GM12801 (cell line): ENCODE measurements around the gene TMEM95.

ENCODE experiments used
- TF ChIP-seq, protein P1 (sequence below): IDR thresholded peaks from one replicate; pipeline ENCODE4 v1.5.1; 2011; ENCODE audit warnings: control low read depth; ENCODE audit not compliant: insufficient read length; ENCODE audit errors: extremely low read depth

TMEM95 gene

GRCh38 chr17:7403727-7403976 lies 48.7 kb downstream of the TMEM95 start:
- TF ChIP-seq, protein P1, sequence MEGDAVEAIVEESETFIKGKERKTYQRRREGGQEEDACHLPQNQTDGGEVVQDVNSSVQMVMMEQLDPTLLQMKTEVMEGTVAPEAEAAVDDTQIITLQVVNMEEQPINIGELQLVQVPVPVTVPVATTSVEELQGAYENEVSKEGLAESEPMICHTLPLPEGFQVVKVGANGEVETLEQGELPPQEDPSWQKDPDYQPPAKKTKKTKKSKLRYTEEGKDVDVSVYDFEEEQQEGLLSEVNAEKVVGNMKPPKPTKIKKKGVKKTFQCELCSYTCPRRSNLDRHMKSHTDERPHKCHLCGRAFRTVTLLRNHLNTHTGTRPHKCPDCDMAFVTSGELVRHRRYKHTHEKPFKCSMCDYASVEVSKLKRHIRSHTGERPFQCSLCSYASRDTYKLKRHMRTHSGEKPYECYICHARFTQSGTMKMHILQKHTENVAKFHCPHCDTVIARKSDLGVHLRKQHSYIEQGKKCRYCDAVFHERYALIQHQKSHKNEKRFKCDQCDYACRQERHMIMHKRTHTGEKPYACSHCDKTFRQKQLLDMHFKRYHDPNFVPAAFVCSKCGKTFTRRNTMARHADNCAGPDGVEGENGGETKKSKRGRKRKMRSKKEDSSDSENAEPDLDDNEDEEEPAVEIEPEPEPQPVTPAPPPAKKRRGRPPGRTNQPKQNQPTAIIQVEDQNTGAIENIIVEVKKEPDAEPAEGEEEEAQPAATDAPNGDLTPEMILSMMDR = no peak

GRCh38 chr17:7403977-7404736 lies 49.2 kb downstream of the TMEM95 start, which contains the start of gene TMEM256:
Gene TMEM256, minus strand, starts transcription at chr17:7404097. Its CDS starts 13 bp downstream, at chr17:7404084.
- TF ChIP-seq, protein P1 = no peak

DNA sequence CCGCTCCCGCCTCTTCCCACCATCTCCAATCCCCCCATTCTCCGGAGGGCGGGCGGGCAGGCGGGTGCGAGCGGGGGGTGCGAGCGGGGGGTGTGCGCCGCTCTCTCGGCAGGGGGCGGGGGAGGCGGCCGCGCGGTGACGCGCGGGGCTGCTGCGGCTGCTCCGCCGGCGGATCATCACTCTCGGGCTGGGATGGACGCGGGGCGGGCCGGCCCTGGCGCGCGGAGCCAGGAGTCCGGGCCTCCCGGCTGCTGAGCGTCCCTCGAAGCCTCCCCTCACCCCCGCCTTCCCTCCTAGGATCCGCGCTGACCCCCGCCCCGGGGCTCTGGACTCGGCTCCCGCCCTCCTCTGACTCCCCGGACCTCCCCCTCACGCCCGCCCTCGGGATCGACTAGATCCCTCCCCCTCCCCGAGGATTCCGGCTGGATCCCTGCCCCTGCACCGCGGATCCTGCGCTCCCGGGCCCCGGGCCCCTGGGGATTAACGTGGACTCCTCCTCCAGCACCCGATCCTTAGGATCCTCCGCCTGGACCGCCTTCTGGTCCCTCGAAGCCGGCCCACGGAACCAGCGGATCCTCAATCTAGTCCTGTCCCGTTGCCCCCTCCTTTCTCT lies 49.9 kb downstream of the TMEM95 start:
- TF ChIP-seq, protein P1 = no peak

DNA sequence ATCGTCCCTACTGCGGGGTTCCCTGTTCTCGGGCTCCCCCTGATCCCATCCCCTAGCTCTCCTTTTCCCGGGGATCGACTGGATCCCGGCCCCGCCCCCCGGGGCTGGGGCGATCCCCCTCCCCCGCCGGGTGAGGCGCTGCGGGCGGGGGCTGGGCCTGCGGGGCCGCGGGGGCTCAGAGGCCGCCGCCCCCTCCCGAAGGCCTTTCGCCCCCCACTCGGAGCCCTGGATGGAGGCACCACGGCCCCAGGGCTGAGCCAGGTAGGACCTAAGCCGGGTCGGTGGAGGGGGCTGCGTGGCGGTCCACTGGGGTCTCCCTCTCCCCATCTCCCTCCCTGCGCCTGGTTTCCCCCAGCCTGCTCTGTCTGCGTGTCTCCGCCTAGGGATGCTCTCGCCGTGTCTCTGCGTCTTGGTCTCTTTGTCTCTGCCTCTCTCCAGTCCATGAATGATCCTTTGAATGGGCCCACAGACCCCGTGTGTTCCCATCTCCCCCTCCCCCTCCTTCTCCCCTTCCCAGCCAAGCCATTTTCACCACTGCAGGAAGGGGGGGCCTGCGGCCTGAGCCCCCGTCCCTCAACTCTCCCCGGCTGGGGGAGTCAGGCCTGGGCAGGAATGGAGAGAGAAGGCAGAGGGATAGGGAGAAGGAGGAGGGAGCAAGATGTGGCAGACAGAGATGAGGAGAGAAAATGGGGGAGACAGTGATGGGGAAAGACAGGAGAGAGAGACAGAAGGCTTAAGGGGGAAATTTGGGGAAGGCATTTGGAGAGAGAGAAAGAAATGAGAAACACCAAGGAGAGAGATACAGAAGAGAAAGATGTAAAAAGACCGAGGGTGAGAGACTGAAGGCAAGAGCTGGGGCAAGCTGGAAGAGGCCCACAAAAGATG lies 50.6 kb downstream of the TMEM95 start:
- TF ChIP-seq, protein P1 = no peak

- TF ChIP-seq, protein P1 = no peak
These were observed 51.4 kb downstream of the TMEM95 start for GRCh38 chr17:7406235-7406825.
